Loucy (cell line): Measurements from ENCODE around the gene SRD5A1.

Experiments
- H2AFZ ChIP-seq: fragments of 200-600 bp; sonication (generic); 2 replicates; pipeline ENCODE4 v1.6.0; 2016; ENCODE audit warnings: antibody characterized with exemption, mild to moderate bottlenecking, low read length, moderate library complexity
- H3F3A ChIP-seq: fragments of 200-600 bp; 2 replicates; pipeline ENCODE4 v1.6.0; 2016; ENCODE audit warnings: antibody characterized with exemption, low read depth, mild to moderate bottlenecking
- H3K27me3 ChIP-seq: fragments of 200-600 bp; sonication (generic); 2 replicates; pipeline ENCODE4 v1.6.1; 2014; ENCODE audit warnings: low read length, mild to moderate bottlenecking; ENCODE audit not compliant: insufficient read depth, poor library complexity, severe bottlenecking
- H3K36me3 ChIP-seq: fragments of 200-600 bp; sonication (generic); 2 replicates; pipeline ENCODE4 v1.6.1; 2016; ENCODE audit warnings: low read length; ENCODE audit not compliant: insufficient read depth
- H3K4me1 ChIP-seq: fragments of 200-600 bp; sonication (generic); 2 replicates; pipeline ENCODE4 v1.5.1; 2014; ENCODE audit warnings: low read length, mild to moderate bottlenecking; ENCODE audit not compliant: insufficient read depth, poor library complexity, severe bottlenecking
- H3K4me2 ChIP-seq: fragments of 200-600 bp; sonication (generic); 2 replicates; pipeline ENCODE4 v1.6.0; 2014; ENCODE audit warnings: antibody characterized with exemption, low read length, low read depth, mild to moderate bottlenecking; ENCODE audit not compliant: poor library complexity, severe bottlenecking
- H3K4me3 ChIP-seq: fragments of 200-600 bp; sonication (generic); 2 replicates; pipeline ENCODE4 v1.5.1; 2014; ENCODE audit warnings: low read length, mild to moderate bottlenecking, mixed read lengths; ENCODE audit not compliant: poor library complexity, severe bottlenecking
- H3K79me2 ChIP-seq: fragments of 200-600 bp; sonication (generic); 2 replicates; pipeline ENCODE4 v1.6.1; 2014; ENCODE audit warnings: low read length; ENCODE audit not compliant: insufficient read depth
- H3K9ac ChIP-seq: fragments of 200-600 bp; sonication (generic); 2 replicates; pipeline ENCODE4 v1.6.0; 2014; ENCODE audit warnings: mild to moderate bottlenecking, low read depth, low read length, moderate library complexity; ENCODE audit not compliant: poor library complexity, severe bottlenecking
- H3K9me2 ChIP-seq: fragments of 200-600 bp; sonication (generic); replicated peaks from 2 replicates; pipeline ENCODE4 v1.6.1; 2016; ENCODE audit warnings: low read depth, low read length, mixed read lengths
- H3K9me3 ChIP-seq: fragments of 200-600 bp; sonication (generic); 2 replicates; pipeline ENCODE4 v1.6.1; 2014; ENCODE audit warnings: mild to moderate bottlenecking, antibody characterized with exemption, low read length, low read depth; ENCODE audit not compliant: insufficient read depth
- H4K20me1 ChIP-seq: fragments of 200-600 bp; sonication (generic); 2 replicates; pipeline ENCODE4 v1.6.0; 2014; ENCODE audit warnings: antibody characterized with exemption, low read length, mild to moderate bottlenecking; ENCODE audit not compliant: insufficient read depth, poor library complexity, severe bottlenecking
- EZH2phosphoT487 ChIP-seq: fragments of 200-600 bp; IDR thresholded peaks from 2 replicates; pipeline ENCODE4 v1.6.1; 2018; ENCODE audit warnings: antibody characterized with exemption, mild to moderate bottlenecking, moderate library complexity, borderline replicate concordance
- TF ChIP-seq, protein P1 (sequence below): fragments of 200-600 bp; sonication (generic); conservative IDR thresholded peaks from 2 replicates; pipeline ENCODE4 v1.5.1; 2014; ENCODE audit warnings: mild to moderate bottlenecking, antibody characterized with exemption, low read length

Gene SRD5A1

GRCh38 chr5:6692906-6693305, 59.7 kb downstream of the SRD5A1 start:
- TF ChIP-seq, protein P1, sequence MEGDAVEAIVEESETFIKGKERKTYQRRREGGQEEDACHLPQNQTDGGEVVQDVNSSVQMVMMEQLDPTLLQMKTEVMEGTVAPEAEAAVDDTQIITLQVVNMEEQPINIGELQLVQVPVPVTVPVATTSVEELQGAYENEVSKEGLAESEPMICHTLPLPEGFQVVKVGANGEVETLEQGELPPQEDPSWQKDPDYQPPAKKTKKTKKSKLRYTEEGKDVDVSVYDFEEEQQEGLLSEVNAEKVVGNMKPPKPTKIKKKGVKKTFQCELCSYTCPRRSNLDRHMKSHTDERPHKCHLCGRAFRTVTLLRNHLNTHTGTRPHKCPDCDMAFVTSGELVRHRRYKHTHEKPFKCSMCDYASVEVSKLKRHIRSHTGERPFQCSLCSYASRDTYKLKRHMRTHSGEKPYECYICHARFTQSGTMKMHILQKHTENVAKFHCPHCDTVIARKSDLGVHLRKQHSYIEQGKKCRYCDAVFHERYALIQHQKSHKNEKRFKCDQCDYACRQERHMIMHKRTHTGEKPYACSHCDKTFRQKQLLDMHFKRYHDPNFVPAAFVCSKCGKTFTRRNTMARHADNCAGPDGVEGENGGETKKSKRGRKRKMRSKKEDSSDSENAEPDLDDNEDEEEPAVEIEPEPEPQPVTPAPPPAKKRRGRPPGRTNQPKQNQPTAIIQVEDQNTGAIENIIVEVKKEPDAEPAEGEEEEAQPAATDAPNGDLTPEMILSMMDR, result no peak
- TF ChIP-seq EZH2phosphoT487, result no peak
- no peaks in the 10 kb centered on the region for H3K36me3 ChIP-seq
- H3K4me2 ChIP-seq, result no peak overlapping the region
- no peaks in the 10 kb centered on the region for H4K20me1 ChIP-seq
- H2AFZ ChIP-seq, result no peak overlapping the region
- no peaks in the 10 kb centered on the region for H3K9me2 ChIP-seq
- no peaks in the 10 kb centered on the region for H3K9me3 ChIP-seq
- H3K9ac ChIP-seq, result no peak overlapping the region
- H3F3A ChIP-seq, result no peaks in the 10 kb centered on the region
- no peak overlapping the region for H3K4me3 ChIP-seq
- no peaks in the 10 kb centered on the region for H3K79me2 ChIP-seq
- no peaks in the 10 kb centered on the region for H3K27me3 ChIP-seq
- no peaks in the 10 kb centered on the region for H3K4me1 ChIP-seq

DNA sequence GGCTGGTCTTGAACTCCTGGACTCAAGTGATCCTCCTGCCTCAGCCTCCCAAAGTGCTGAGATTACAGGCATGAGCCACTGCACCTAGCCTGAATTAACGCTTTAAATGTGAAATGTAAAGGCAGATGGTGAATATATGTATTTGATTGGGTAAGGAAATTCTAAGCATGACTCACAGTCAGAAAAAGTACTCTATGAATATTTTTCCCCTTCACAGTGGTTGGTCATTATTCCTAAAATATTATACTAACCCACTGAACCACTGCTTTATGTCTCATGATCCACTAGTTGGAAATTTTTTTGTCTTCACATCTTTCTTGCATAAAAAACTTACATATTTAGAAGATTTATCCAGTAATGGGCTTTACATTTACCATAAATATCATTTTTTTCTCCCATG, 65.5 kb downstream of the SRD5A1 start:
- Histone ChIP-seq H3K79me2 (no peaks in the 10 kb centered on the region), H3K4me2 (no peak overlapping the region), H3K36me3 (no peaks in the 10 kb centered on the region), H3K9ac (no peak overlapping the region), H3K9me2 (no peaks in the 10 kb centered on the region), H4K20me1 (no peaks in the 10 kb centered on the region), H2AFZ (no peak overlapping the region), H3K4me1 (no peaks in the 10 kb centered on the region), H3K9me3 (no peaks in the 10 kb centered on the region), H3K4me3 (no peak overlapping the region), H3F3A (no peaks in the 10 kb centered on the region), H3K27me3 (no peaks in the 10 kb centered on the region)
- TF ChIP-seq, protein P1, result no peak
- no peak for TF ChIP-seq EZH2phosphoT487

DNA sequence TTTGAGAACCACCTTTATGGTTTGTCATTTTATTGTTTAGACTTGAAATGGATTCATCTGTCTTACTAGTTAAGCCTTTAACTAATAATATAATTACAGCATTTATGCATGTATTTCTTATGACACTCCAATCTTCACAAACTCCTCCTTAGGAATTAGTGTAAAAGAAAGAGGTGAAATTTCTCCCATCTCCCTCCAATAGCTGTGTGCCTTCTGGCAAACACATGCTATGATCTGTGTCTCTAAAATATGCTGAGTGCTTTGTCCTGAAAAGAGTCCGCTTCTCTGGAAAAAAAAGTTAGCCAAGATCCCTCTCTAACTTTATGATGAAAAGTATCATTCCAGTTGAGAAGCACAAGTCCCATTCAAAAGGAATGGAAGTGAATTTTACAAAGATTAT, 66.1 kb downstream of the SRD5A1 start:
- no peak overlapping the region for H3K4me2 ChIP-seq
- no peak for TF ChIP-seq EZH2phosphoT487
- TF ChIP-seq, protein P1, result no peak
- H3K9me2 ChIP-seq, result no peaks in the 10 kb centered on the region
- no peaks in the 10 kb centered on the region for H3K9me3 ChIP-seq
- H2AFZ ChIP-seq, result no peak overlapping the region
- no peaks in the 10 kb centered on the region for H3K27me3 ChIP-seq
- H3K4me1 ChIP-seq, result no peaks in the 10 kb centered on the region
- no peaks in the 10 kb centered on the region for H3F3A ChIP-seq
- no peaks in the 10 kb centered on the region for H4K20me1 ChIP-seq
- H3K9ac ChIP-seq, result no peak overlapping the region
- H3K4me3 ChIP-seq, result no peak overlapping the region
- H3K79me2 ChIP-seq, result no peaks in the 10 kb centered on the region
- H3K36me3 ChIP-seq, result no peaks in the 10 kb centered on the region
